ENCODE results near the gene SLC35D3. TPM values are rescaled to one million over a fixed set of nuclear protein-coding genes. Genes with fewer than 3 reads are reported as not detected.

The SLC35D3 gene
- total RNA-seq, 4 donors from 2014 or later, result not detected

DNA sequence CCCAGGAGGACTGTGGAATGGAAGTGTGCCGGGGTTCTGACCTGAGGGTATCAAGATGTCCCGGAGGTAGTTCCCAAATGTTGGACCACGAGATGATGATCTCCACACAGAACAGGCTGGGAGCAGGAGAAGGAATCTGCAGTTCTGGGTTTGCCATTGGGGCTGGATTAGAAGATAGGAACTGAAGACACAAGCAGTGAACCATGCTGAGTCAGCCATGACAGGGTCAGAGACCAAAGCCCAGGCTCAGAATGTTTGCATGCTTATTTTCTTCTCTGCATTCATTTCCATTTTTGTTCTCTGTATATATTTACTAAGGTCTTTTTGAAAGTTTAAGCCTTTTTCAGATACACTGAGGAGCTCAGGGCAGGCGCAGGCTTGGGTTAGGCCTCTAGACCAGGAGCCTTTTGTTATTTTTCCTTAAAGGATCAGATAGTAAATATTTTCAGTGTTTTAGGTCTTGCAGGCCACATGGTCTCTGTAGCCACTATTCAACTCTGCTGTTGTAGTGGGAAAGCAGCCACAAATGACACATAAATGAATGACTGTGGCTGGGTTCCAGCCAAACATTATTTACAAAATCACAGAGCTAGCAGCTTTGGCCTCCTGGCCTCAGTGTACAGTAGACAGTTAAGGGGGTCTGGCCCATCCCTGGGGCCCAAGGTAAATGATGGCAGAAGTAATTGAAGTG is 28.5 kb downstream of the SLC35D3 start:
- Histone ChIP-seq H3K4me1 (no peaks in the 10 kb centered on the region), H3K27me3 (no peaks in the 10 kb centered on the region), H3K36me3 (no peaks in the 10 kb centered on the region), H3K9me3 (no peaks in the 10 kb centered on the region), H3K27ac (no peak overlapping the region), H3K4me3 (no peak overlapping the region)
- TF ChIP-seq, protein P1, sequence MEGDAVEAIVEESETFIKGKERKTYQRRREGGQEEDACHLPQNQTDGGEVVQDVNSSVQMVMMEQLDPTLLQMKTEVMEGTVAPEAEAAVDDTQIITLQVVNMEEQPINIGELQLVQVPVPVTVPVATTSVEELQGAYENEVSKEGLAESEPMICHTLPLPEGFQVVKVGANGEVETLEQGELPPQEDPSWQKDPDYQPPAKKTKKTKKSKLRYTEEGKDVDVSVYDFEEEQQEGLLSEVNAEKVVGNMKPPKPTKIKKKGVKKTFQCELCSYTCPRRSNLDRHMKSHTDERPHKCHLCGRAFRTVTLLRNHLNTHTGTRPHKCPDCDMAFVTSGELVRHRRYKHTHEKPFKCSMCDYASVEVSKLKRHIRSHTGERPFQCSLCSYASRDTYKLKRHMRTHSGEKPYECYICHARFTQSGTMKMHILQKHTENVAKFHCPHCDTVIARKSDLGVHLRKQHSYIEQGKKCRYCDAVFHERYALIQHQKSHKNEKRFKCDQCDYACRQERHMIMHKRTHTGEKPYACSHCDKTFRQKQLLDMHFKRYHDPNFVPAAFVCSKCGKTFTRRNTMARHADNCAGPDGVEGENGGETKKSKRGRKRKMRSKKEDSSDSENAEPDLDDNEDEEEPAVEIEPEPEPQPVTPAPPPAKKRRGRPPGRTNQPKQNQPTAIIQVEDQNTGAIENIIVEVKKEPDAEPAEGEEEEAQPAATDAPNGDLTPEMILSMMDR (IDR thresholded peaks at IDR 0.05), result no peak
- TF ChIP-seq POLR2A (IDR thresholded peaks at IDR 0.05) (no peak), EP300 (IDR thresholded peaks at IDR 0.05; ENCODE audit: low read depth) (no peak)
- 81 to 84% methylated on average over 4 of the region's 4 CpGs for WGBS, 2 donors (ENCODE audit: low coverage in 1 of 2)
- DNase-seq, result no peak
- intact Hi-C loops (cut with DNase I; ENCODE audit: low total_unique reads) (no loop called here), in situ Hi-C loops (cut with MboI; ENCODE audit: low pct_ligation_motif_present in 1 of 4, low pct_unique_long_range_greater_than_20kb in 1 of 4, low sequenced_read_pairs in 3 of 4) (no loop called here)

DNA sequence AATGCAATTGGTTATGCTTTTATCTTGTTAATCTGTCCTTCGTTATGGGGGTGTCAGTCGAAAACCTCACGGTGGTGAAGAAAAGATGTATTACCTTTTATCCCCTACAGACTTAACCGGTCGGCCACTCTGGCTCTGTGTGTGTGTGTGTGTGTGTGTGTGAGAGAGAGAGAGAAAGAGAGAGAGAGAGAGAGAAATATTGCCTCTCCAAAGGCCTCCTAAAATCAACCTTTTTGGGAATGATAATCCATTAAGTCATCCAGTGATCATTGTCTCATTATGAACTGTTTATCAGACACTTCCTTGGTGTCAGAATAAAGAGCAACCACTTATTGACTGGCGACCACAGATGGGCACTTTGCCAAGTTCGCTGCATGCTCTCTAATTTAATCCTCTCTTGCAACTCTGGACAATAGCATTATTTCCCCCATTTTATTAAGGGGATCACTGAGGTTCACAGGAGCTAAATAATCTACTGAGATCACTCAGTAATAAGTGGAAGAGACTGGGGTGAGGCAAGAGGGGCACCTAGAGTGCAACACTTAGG is 30.7 kb downstream of the SLC35D3 start:
- no peak overlapping the region for H3K4me3 ChIP-seq
- WGBS, 2 donors (ENCODE audit: low coverage in 1 of 2), result 68 to 77% methylated on average over 7 of the region's 7 CpGs
- peaks cover 0 to 5% (median 0%) of the 10 kb centered on the region in 4 donors for H3K4me1 ChIP-seq
- TF ChIP-seq, protein P1 (IDR thresholded peaks at IDR 0.05), result no peak
- no peak for TF ChIP-seq POLR2A (IDR thresholded peaks at IDR 0.05)
- TF ChIP-seq EP300 (IDR thresholded peaks at IDR 0.05; ENCODE audit: low read depth), result no peak
- TF ChIP-seq POLR2AphosphoS5 (IDR thresholded peaks at IDR 0.05), result no peak
- no peak overlapping the region for H3K27ac ChIP-seq
- no peaks in the 10 kb centered on the region for H3K9me3 ChIP-seq
- DNase-seq, result no peak
- H3K36me3 ChIP-seq, result no peaks in the 10 kb centered on the region
- in situ Hi-C loops (cut with MboI; ENCODE audit: low pct_ligation_motif_present in 1 of 4, low pct_unique_long_range_greater_than_20kb in 1 of 4, low sequenced_read_pairs in 3 of 4) (no loop called here), intact Hi-C loops (cut with DNase I; ENCODE audit: low total_unique reads) (no loop called here)
- no peaks in the 10 kb centered on the region for H3K27me3 ChIP-seq

DNA sequence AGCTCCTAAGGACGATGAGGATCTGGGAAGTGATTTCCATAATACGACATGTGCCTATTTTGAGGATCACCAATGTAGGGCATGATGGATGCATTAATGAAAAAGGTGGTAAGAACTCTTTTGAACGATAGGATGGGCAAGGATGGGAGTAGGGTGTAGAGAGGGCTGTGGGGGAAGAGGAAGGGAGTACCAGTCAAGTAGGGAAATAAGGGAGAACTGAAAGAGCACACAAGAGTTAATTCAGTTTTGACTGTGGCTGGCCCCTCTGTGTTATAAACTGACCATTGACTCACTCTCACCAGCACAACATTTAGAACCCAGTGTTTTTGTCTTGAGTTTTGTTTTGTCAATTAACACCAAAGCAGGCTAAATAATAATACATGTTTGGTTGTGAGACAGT is 33.0 kb downstream of the SLC35D3 start:
- 80% methylated on average over 3 of the region's 3 CpGs; no CpG with 5 or more reads in 1 of the 2 donors for WGBS, 2 donors (ENCODE audit: low coverage in 1 of 2)
- no peak for DNase-seq
- Histone ChIP-seq H3K27ac (no peak overlapping the region), H3K4me1 (peaks cover 8 to 17% (median 14%) of the 10 kb centered on the region in 4 donors), H3K27me3 (peaks cover 3% of the 10 kb centered on the region), H3K9me3 (no peaks in the 10 kb centered on the region), H3K36me3 (no peaks in the 10 kb centered on the region), H3K4me3 (no peak overlapping the region)
- in situ Hi-C loops (cut with MboI; ENCODE audit: low pct_ligation_motif_present in 1 of 4, low pct_unique_long_range_greater_than_20kb in 1 of 4, low sequenced_read_pairs in 3 of 4), result no loop called here
- no peak for TF ChIP-seq POLR2AphosphoS5 (IDR thresholded peaks at IDR 0.05)
- intact Hi-C loops (cut with DNase I; ENCODE audit: low total_unique reads), result no loop called here

DNA sequence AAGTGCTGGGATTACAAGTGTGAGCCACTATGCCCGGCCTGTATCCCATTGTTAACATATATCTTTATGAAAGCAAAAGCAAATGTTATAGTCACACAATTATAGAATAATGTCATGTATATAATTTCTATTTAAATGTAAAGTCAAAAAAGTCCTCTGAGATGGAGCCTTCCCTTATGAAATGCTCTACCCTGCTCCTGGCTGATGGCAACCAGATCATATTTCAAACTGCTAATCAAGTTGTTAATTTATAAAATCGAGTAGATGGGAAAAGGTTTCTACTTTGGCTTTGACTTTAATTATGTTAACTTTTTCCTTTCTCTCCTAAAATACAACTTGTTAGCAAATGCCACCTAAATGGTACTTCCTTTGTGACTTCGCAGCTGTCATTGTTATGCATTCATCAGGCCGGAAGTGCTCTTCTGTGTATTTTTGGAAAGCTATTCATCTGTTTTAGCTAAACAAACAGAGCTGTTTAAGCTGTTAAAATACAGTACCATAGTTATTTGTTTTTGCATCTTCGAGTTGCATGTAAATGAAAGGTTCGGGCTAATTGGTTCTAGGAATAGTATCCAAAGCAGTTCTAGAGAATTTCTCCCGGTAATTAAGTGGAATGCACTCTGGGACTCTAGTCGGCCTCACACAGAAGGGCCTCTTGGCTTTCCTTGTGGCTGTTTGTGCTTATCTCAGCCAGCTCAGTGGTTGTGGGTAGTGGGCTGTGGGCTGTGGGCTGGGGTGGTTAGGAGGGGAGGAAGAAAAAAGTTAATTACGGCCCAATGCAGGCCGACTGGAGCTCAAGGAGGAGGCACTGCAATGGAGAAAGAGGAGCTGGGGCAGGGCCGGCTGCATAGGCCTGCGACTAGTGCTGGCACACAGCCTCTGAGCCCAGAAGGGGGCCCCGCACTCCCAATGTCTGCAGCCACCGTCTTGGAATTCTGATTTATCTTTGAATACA is 34.8 kb downstream of the SLC35D3 start:
- peaks cover 8 to 35% (median 18%) of the 10 kb centered on the region in 4 donors for H3K4me1 ChIP-seq
- H3K4me3 ChIP-seq, result no peak overlapping the region
- H3K27ac ChIP-seq, result no peak overlapping the region
- TF ChIP-seq, protein P1 (IDR thresholded peaks at IDR 0.05), result no peak
- no peak for TF ChIP-seq POLR2AphosphoS5 (IDR thresholded peaks at IDR 0.05)
- no peak for TF ChIP-seq POLR2A (IDR thresholded peaks at IDR 0.05)
- TF ChIP-seq EP300 (IDR thresholded peaks at IDR 0.05; ENCODE audit: low read depth), result no peak
- intact Hi-C loops (cut with DNase I; ENCODE audit: low total_unique reads) (no loop called here), in situ Hi-C loops (cut with MboI; ENCODE audit: low pct_ligation_motif_present in 1 of 4, low pct_unique_long_range_greater_than_20kb in 1 of 4, low sequenced_read_pairs in 3 of 4) (no loop called here)
- no peak for DNase-seq
- no peaks in the 10 kb centered on the region for H3K36me3 ChIP-seq
- no peaks in the 10 kb centered on the region for H3K9me3 ChIP-seq
- 53 to 55% methylated on average over 8 to 14 of the region's 14 CpGs for WGBS, 2 donors (ENCODE audit: low coverage in 1 of 2)
- peaks cover 3% of the 10 kb centered on the region for H3K27me3 ChIP-seq

Measured in transverse colon (tissue), 4 donors.